ENCODE results near the gene RLF.
A peak's percentile ranks its signal among the peaks of the same experiment; 100 is the strongest.

The RLF gene, protein sequence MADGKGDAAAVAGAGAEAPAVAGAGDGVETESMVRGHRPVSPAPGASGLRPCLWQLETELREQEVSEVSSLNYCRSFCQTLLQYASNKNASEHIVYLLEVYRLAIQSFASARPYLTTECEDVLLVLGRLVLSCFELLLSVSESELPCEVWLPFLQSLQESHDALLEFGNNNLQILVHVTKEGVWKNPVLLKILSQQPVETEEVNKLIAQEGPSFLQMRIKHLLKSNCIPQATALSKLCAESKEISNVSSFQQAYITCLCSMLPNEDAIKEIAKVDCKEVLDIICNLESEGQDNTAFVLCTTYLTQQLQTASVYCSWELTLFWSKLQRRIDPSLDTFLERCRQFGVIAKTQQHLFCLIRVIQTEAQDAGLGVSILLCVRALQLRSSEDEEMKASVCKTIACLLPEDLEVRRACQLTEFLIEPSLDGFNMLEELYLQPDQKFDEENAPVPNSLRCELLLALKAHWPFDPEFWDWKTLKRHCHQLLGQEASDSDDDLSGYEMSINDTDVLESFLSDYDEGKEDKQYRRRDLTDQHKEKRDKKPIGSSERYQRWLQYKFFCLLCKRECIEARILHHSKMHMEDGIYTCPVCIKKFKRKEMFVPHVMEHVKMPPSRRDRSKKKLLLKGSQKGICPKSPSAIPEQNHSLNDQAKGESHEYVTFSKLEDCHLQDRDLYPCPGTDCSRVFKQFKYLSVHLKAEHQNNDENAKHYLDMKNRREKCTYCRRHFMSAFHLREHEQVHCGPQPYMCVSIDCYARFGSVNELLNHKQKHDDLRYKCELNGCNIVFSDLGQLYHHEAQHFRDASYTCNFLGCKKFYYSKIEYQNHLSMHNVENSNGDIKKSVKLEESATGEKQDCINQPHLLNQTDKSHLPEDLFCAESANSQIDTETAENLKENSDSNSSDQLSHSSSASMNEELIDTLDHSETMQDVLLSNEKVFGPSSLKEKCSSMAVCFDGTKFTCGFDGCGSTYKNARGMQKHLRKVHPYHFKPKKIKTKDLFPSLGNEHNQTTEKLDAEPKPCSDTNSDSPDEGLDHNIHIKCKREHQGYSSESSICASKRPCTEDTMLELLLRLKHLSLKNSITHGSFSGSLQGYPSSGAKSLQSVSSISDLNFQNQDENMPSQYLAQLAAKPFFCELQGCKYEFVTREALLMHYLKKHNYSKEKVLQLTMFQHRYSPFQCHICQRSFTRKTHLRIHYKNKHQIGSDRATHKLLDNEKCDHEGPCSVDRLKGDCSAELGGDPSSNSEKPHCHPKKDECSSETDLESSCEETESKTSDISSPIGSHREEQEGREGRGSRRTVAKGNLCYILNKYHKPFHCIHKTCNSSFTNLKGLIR (N-terminal part only)

DNA sequence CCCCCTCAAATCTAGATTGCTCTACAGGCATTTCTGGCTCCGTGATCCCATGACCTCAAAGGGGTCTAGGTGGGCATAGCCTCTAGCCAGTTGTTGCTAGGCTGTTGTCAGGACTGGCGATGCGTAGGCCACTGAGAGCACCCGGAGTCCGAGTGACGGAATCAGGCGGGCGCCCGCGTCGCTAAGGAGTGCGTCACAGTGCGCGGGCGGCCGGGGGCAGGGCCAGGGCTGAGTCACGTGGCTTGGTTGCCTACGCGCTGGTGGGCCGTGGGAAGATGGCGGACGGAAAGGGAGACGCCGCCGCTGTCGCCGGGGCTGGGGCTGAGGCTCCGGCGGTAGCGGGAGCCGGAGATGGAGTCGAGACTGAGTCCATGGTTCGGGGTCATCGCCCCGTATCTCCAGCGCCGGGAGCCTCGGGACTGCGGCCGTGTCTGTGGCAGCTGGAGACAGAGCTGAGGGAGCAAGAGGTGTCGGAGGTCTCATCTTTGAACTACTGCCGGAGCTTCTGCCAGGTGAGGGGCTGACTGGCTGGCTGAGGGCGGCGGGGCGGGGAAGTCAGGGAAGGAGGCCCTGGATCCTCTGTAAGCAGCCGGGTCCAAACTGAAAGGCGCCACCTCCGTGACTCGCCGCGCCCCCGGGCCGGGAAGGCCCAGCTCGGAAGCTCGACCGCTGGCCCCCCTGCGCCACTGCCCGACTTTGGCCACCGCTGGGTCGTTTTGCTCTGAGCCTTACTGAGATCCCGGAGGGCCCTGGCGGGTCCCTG lies at the start of gene RLF:
RLF (plus strand) TSS at position 263 of the 763 bp plus-strand sequence; CDS start at position 276, 13 bp downstream.
- H3K9me3 Mint-ChIP-seq: no peaks in the 10 kb centered on the region
- no peak within 1 kb of the TSS for H3K4me3 Mint-ChIP-seq

DNA sequence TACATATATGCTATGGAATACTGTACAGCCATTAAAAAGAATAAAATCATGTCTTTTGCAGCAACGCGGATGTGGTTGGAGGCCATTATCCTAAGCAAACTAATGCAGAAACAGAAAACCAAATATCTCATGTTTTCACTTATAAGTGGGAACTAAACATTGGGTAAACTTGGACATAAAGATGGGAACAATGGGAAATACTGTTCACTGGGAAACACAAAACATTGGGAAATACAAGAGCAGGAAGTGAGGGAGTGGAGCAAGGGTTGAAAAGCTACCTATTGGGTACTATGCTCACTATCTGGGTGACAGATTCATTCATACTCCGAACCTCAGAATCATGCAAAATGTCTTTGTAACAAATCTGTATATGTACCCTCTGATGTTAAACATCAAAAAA lies 46.8 kb upstream of the RLF start:
- H3K4me3 Mint-ChIP-seq: no peak overlapping the region
- peaks cover 18% of the 10 kb centered on the region for H3K9me3 Mint-ChIP-seq
- H3K36me3 Mint-ChIP-seq: peaks cover 10% of the 10 kb centered on the region
- H3K4me1 Mint-ChIP-seq: no peaks in the 10 kb centered on the region
- H3K27me3 Mint-ChIP-seq: peaks cover 9% of the 10 kb centered on the region
- no peak overlapping the region for H3K27ac Mint-ChIP-seq

More for the DNA sequence above, at the start of gene RLF:
- Mint-ChIP-seq H3K4me1 (peaks cover 6% of the 10 kb centered on the region), H3K27me3 (no peaks in the 10 kb centered on the region), H3K36me3 (no peaks in the 10 kb centered on the region), H3K27ac (peak within 1 kb of the TSS; percentile 98)

DNA sequence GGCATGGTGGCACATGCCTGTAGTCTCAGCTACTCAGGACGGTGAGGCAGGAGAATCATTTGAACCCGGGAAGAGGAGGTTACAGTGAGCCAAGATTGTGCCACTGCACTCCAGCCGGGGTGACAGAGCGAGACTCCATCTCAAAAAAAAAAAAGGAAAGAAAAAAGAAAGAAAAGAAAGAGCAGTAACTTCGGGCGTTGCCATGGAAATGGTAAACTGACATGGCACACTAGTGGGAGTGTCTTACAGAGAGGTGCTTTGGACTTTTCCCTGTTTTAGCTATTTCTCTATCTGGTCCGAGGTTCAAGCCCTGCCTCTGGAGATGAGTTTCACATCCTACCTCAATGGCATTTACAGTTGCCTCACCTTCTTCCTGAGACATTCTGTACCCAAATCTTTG lies 41.1 kb upstream of the RLF start:
- Mint-ChIP-seq H3K27ac (no peak overlapping the region), H3K4me1 (no peaks in the 10 kb centered on the region)

DNA sequence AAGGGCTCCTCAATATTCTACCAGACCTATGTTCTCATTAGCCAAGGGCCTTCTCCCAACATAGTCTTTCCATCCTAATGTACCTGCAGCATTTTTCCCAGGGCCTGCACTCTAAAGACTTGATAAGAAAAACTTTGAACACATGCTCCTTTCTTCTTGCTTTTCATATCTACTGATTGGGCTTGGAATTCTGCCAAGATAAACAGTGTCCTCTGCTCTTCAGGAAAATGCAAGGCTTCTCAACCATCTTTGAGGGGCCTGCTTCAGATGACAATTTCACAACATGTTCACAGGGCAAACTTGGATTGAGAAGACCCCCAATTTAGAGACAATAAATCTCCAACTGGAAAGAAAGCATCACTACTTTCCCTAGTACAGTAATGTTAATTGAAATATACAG lies 38.3 kb upstream of the RLF start:
- Mint-ChIP-seq H3K27me3 (no peaks in the 10 kb centered on the region), H3K27ac (no peak overlapping the region), H3K4me1 (no peaks in the 10 kb centered on the region), H3K36me3 (no peaks in the 10 kb centered on the region), H3K4me3 (no peak overlapping the region), H3K9me3 (no peaks in the 10 kb centered on the region)

More for the DNA sequence above, 41.1 kb upstream of the RLF start:
- Mint-ChIP-seq H3K27me3 (peaks cover 2% of the 10 kb centered on the region), H3K36me3 (no peaks in the 10 kb centered on the region), H3K4me3 (no peak overlapping the region), H3K9me3 (no peaks in the 10 kb centered on the region)

DNA sequence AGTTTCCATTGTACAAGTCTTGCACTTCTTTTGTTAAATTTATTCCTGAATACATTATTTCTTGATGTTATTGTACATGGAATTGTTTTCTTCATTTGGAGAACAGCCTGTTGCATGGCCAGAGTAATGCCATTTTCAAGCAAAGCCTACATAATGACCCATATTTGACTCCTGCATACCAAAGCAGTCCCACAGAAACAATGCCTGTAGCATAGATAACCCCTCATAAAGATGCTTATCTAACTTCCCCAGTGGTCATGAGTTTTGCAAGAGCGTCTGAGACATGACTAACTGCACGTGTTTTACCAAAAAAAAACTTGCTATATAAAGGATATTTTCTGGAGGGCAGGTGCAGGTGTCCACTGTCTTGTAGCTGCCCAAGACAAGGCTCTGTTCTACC lies 30.3 kb upstream of the RLF start:
- Mint-ChIP-seq H3K4me1 (no peaks in the 10 kb centered on the region), H3K27me3 (peaks cover 1% of the 10 kb centered on the region), H3K27ac (no peak overlapping the region), H3K36me3 (no peaks in the 10 kb centered on the region), H3K9me3 (no peaks in the 10 kb centered on the region), H3K4me3 (no peak overlapping the region)

DNA sequence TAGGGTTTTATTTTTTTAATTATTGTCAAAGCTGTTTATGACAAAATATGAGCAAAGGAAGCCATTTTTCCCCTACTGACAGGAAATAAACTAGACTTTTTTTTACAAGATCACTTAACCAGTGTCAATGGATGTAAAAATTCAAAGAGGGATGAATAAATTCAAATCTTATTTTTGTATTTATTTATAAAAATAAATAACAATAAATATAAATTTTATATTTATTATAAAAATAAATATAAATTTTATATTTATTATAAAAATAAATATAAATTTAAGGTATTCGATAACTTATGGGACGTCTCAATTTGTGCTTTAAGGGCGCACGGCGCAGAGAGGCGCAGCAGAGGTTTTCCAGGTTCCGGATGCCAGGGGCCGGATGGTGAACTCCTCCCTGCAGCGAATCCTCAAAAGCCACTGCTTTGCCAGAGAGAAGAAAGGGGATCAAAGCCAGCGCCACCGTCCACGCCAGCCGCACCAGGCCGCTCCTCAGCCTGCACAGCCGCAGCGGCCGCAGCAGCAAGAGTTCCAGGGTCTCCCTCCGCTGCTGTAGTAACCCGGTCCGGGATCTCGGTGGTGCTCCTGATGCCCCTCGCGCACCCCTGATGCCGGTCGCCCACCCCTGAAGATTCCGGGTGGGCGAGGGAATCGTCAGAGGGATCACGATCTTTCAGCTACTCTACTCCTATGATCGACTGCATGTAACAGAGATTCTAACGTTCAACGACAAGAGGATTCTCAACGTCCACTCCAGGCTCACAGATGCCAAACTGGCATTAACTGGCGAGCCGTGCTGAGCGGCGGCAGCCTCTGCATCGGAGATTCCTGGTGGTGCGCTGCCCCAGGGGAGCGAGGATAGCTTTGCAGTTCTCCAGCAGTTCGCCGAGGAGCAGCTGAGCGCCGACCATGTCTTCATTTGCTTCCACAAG lies 28.5 kb upstream of the RLF start:
- no peaks in the 10 kb centered on the region for H3K4me1 Mint-ChIP-seq
- H3K4me3 Mint-ChIP-seq: no peak overlapping the region
- no peaks in the 10 kb centered on the region for H3K36me3 Mint-ChIP-seq
- H3K9me3 Mint-ChIP-seq: no peaks in the 10 kb centered on the region
- peaks cover 1% of the 10 kb centered on the region for H3K27me3 Mint-ChIP-seq
- H3K27ac Mint-ChIP-seq: no peak overlapping the region

DNA sequence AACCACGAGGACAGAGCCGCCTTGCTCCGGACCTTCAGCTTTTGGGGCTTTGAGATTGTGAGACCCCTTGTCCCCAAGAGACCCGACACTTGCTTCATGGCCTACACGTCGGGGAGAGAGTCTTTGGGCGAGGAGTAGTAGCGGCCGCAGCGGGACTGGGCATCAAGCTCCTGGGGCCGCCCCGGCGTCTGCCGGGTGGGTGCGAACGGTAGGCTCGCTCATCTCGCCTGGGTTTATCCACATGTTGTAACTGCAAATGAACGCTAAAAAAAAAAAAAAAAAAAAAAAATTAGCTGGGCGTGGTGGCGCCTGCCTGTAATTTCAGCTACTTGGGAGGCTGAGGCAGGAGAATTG lies 27.9 kb upstream of the RLF start:
- Mint-ChIP-seq H3K27ac (no peak overlapping the region), H3K27me3 (peaks cover 1% of the 10 kb centered on the region), H3K9me3 (no peaks in the 10 kb centered on the region), H3K4me1 (no peaks in the 10 kb centered on the region), H3K36me3 (no peaks in the 10 kb centered on the region), H3K4me3 (no peak overlapping the region)

DNA sequence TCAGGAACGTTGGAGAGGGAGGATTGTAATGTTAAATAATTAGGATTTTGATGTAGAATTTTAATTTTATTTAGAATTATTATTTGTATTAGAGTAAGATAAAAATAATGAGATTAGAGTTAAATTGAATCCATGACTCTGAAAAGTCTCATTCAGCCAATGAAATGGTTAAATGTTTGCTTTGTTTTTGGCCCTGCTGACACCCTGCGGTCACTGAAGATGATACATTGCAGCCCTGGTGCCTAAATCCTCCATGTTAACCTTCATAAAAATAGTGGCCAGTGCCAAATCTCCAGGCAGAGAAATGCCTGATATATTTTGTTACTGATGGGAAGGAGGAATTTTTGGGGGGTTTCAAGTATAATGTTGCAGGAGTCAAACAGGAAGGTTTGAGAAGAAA lies 27.3 kb upstream of the RLF start:
- H3K36me3 Mint-ChIP-seq: no peaks in the 10 kb centered on the region
- no peaks in the 10 kb centered on the region for H3K9me3 Mint-ChIP-seq
- H3K27ac Mint-ChIP-seq: no peak overlapping the region
- H3K27me3 Mint-ChIP-seq: peaks cover 1% of the 10 kb centered on the region
- H3K4me3 Mint-ChIP-seq: no peak overlapping the region
- H3K4me1 Mint-ChIP-seq: no peaks in the 10 kb centered on the region

DNA sequence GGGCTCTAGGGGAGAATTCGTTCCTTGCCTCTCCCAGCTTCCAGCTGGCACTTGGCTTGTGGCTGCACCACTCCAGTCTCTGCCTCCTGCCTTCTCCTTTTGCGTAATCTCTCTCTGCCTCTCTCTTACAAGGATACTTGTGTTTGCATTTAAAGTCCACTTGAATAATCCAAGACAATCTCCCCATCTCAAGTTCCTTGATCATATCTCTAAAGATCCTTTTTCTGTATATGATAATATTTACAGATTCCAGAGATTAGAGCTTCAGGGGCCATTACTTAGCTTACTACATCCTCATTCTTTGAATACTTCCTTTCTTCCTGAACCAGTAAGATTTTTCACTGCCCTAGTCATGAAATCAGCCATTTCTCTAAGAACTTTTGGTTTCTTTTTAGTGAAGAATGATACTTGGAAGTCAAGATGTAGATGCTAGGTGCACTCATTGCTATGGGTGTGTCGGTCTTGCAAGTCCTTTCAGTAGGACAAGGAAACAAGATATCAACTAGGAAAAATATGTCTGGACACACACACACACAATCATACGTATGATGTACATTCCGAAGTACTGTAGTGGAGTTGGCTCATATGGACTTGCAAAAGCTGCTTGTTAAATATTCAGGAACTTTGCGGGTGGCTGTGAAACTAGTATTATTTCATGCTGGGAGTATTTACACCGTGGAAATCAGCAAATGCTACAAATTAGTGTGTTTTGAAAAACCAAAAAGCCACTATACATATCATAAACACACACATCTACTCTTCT lies 20.8 kb upstream of the RLF start:
- H3K9me3 Mint-ChIP-seq: no peaks in the 10 kb centered on the region
- H3K4me3 Mint-ChIP-seq: no peak overlapping the region
- peaks cover 6% of the 10 kb centered on the region for H3K4me1 Mint-ChIP-seq
- H3K27me3 Mint-ChIP-seq: peaks cover 5% of the 10 kb centered on the region
- H3K36me3 Mint-ChIP-seq: no peaks in the 10 kb centered on the region
- H3K27ac Mint-ChIP-seq: no peak overlapping the region

DNA sequence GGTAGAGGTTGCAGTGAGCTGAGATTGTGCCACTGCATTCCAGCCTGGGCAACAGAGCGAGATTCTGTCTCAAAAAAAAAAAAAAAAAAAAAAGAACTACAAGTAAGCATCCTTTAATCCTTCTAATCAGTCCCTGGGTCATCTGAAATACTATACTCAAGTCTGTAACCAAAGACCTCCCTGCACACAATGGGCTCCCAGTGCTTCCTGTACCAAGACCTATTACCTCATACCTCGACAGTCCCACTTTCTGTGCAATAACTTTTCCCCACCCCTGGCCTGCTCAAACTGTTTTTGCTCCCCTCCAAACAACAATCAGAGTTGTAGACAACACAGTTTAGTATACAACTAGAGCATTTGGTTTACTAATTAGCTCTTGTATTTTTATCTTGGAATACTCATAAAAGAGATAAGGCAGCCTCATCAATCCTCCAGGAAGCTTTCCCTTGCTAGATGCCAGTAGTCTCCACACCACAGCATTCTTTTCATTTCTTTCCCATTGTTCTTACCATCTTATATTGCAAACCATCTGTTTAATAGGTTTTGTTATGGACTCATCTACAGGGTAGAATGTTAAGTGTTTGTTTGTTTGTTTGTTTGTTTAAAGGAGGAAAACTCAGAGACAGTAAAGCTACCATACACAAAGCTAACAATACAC lies 19.2 kb upstream of the RLF start:
- Mint-ChIP-seq H3K36me3 (no peaks in the 10 kb centered on the region), H3K4me1 (peaks cover 6% of the 10 kb centered on the region)

DNA sequence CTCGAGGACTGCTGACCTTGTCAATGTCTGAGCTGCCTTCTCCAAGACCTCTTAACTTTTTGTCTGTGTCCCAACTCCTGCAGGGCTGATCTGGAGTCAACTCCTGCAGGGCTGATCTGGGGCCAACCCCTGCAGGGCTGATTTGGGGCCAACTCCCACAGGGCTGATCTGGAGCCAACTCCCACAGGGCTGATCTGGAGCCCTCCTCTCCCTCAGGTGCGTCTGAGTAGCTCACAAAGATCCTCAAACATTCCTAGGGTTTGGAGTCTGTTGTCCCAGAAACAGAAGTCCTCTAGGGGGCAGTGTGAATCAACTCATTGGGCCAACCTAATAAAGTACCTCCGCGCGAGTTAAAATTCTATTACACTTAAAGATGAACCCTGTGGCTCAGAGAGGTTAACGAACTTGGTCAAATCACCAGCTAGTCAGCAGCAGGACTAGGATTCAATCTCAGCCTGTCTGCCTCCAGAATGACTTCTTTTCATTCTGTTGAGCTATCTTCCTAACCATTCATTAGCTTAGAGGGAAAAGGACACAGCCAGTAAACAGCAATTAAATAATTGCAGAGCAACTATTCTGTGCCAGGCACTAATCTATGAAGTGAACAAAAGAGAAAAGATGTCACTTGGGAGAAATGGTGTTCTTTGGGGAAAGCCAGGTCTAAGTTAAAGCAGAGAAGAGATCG lies 17.2 kb upstream of the RLF start:
- Mint-ChIP-seq H3K27me3 (peaks cover 9% of the 10 kb centered on the region), H3K4me1 (peaks cover 14% of the 10 kb centered on the region), H3K9me3 (no peaks in the 10 kb centered on the region), H3K36me3 (no peaks in the 10 kb centered on the region), H3K27ac (no peak overlapping the region), H3K4me3 (no peak overlapping the region)

More for the DNA sequence above, 19.2 kb upstream of the RLF start:
- H3K4me3 Mint-ChIP-seq: no peak overlapping the region
- H3K9me3 Mint-ChIP-seq: no peaks in the 10 kb centered on the region
- H3K27me3 Mint-ChIP-seq: peaks cover 6% of the 10 kb centered on the region
- H3K27ac Mint-ChIP-seq: no peak overlapping the region

DNA sequence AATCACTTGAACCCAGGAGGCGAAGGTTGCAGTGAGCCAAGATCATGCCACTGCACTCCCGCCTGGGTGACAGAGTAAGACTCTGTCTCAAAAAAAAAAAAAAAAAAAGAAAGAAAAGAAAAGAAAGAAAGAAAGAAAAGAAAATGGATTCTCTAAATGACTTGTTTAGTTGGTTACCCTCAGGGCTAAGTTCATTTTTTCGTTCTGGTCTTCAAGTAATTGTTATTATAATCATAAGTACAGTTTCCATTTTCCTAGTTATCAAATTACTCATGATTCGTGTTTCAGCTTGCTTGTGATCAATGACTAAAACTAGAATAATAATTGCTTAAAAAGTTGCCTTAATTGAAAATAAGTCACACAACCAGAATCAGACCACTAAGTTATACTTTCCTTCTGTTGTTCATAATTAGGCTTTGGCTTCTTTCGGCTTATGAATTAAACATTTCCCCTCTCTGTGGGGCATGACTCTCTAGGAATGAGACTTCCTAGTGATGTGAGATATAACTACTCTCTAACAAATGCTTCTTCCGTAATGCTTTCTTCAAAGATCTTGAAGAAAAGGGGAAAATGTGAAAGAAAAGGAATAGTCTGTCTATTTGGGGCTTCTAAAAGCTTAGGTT lies 9.6 kb upstream of the RLF start:
- Mint-ChIP-seq H3K9me3 (no peaks in the 10 kb centered on the region), H3K27me3 (peaks cover 3% of the 10 kb centered on the region), H3K27ac (no peak overlapping the region), H3K4me3 (no peak overlapping the region), H3K36me3 (no peaks in the 10 kb centered on the region), H3K4me1 (peaks cover 14% of the 10 kb centered on the region)
